Measurements from ENCODE around the gene AMTN. TPM values are rescaled to one million over a fixed set of nuclear protein-coding genes. Genes with fewer than 3 reads are reported as not detected.
"Not testable (repeated sequence)": the region's sequence is repeated elsewhere in the genome, so short reads cannot be mapped to it uniquely, and the experiment has no call there.

Gene AMTN
- total RNA-seq, 4 donors from 2014 or later, result not detected

DNA sequence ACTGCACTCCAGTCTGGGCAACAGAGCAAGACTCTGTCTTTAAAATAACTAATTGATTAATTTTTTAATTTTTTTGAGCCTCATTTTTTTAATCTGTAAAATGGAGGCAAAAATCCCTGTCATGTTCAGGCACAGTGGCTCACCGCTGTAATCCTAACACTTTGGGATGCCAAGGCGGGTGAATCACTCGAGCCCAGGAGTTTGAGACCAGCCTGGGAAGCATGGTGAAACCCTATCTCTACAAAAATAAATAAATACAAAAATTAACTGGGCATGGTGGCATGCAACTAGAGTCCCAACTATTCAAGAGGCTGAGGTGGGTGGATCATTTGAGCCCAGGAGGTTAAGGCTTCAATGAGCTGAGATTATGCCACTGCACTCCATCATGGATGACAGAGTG lies 15.4 kb downstream of the AMTN start:
- no peaks in the 10 kb centered on the region for H3K4me1 ChIP-seq
- TF ChIP-seq EP300 (IDR thresholded peaks at IDR 0.05) (no peak), CTCF (IDR thresholded peaks at IDR 0.05) (no peak), POLR2A (IDR thresholded peaks at IDR 0.05) (no peak)
- 94% methylated on average over 3 of the region's 3 CpGs for WGBS, 2 donors
- no peak for DNase-seq (ENCODE audit: low spot score in 2 of 2)
- H3K27me3 ChIP-seq, result no peaks in the 10 kb centered on the region
- H3K9me3 ChIP-seq, result no peaks in the 10 kb centered on the region
- H3K4me3 ChIP-seq, result no peak overlapping the region
- H3K36me3 ChIP-seq, result no peaks in the 10 kb centered on the region
- no peak overlapping the region for H3K27ac ChIP-seq

DNA sequence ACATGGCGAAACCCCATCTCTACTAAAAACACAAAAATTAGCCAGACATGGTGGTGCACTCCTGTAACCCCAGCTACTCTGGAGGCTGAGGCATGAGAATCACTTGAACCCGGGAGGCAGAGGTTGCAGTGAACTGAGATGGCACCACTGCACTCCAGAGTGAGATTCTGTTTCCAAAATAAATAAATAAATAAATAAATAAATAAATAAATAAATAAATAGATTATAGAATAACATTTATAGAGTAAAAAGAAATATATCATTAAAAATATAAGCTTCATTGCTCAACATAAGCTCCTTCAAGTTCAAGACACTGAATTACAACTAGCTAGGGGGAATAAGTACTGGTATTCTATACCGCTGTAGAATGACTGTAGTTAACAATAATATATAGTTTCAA lies 16.5 kb downstream of the AMTN start:
- not testable (repeated sequence) for H3K27ac ChIP-seq; H3K4me1 ChIP-seq; H3K9me3 ChIP-seq; H3K27me3 ChIP-seq; DNase-seq (ENCODE audit: low spot score in 2 of 2); H3K36me3 ChIP-seq; H3K4me3 ChIP-seq
- WGBS, 2 donors, result 93 to 95% methylated on average over 3 of the region's 3 CpGs

GRCh38 chr4:70538869-70539268 lies 20.5 kb downstream of the AMTN start:
- Histone ChIP-seq H3K4me1 (no peaks in the 10 kb centered on the region), H3K9me3 (no peaks in the 10 kb centered on the region), H3K4me3 (no peak overlapping the region), H3K27me3 (no peaks in the 10 kb centered on the region), H3K36me3 (no peaks in the 10 kb centered on the region), H3K27ac (no peak overlapping the region)
- DNase-seq (ENCODE audit: low spot score in 2 of 2), result no peak
- TF ChIP-seq EP300 (IDR thresholded peaks at IDR 0.05) (no peak), CTCF (IDR thresholded peaks at IDR 0.05) (no peak), POLR2A (IDR thresholded peaks at IDR 0.05) (no peak)

DNA sequence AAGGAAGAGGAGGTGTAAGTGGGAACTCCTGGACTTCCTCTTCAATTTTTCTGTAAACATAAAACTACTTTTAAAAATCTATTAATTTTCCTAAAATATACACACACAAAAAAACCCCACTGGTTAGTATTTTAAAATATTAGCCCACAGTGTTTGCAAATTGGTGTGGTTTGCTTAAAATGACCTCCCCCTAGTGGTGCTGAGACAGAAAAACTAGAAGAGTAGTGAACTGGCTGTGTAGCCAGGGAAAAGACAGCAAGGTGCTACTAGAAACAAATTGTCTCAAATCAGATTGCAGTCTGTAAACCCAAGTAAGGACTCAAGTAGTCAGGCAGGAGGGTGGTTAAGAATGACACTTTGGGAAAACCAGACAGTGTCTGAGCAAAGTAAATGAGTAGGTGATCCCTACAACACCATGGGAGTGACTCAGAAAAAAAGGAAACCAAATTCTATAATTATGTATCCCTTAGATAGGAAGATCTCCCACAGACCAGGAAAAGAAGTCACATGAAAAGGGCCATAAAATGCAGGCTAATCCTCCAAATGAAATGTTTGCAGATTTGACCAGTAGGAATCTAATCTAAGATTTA lies 26.0 kb downstream of the AMTN start:
- no peak overlapping the region for H3K27ac ChIP-seq
- no peaks in the 10 kb centered on the region for H3K4me1 ChIP-seq
- H3K4me3 ChIP-seq, result no peak overlapping the region
- no peaks in the 10 kb centered on the region for H3K36me3 ChIP-seq
- no peaks in the 10 kb centered on the region for H3K27me3 ChIP-seq
- no peaks in the 10 kb centered on the region for H3K9me3 ChIP-seq
- TF ChIP-seq CTCF (IDR thresholded peaks at IDR 0.05) (no peak), EP300 (IDR thresholded peaks at IDR 0.05) (no peak), POLR2A (IDR thresholded peaks at IDR 0.05) (no peak)
- no peak for DNase-seq (ENCODE audit: low spot score in 2 of 2)

DNA sequence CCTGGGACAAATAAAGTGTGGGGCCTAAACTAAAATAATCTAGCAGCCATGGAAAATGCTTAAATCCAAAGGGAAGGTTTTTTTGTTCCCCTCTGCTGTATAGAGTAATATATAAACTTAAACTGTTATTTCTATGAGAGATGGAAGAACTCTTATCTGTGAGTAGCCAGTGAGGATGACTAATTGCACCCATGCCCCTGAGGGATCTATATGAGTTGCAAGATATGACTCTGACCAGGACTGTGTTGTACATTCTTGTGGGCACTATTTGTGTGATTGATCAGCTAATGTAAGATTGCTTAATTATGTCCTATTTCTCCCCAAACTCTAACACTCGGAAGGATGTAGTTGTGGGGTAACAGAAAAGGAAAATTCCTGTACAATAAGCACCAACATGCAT lies 38.5 kb downstream of the AMTN start:
- Histone ChIP-seq H3K9me3 (no peaks in the 10 kb centered on the region), H3K4me3 (no peak overlapping the region), H3K27ac (no peak overlapping the region), H3K27me3 (no peaks in the 10 kb centered on the region), H3K4me1 (peaks cover 0 to 5% (median 0%) of the 10 kb centered on the region in 4 donors), H3K36me3 (no peaks in the 10 kb centered on the region)
- 83% methylated on average over 1 of the region's 1 CpG for WGBS, 2 donors
- no peak for DNase-seq (ENCODE audit: low spot score in 2 of 2)
- TF ChIP-seq CTCF (IDR thresholded peaks at IDR 0.05) (no peak), EP300 (IDR thresholded peaks at IDR 0.05) (no peak), POLR2A (IDR thresholded peaks at IDR 0.05) (no peak)

Data from tibial nerve (tissue), 4 donors.